ENCODE data around the gene SEC61A2.
"Not testable (repeated sequence)": the region's sequence is repeated elsewhere in the genome, so short reads cannot be mapped to it uniquely, and the experiment has no call there.

- not testable (repeated sequence) for TF ChIP-seq ATF3 (IDR thresholded peaks at IDR 0.05; ENCODE audit: insufficient read depth, low read depth, low read length); EGR1 (IDR thresholded peaks at IDR 0.05; ENCODE audit: borderline replicate concordance, low read depth, low read length); POLR2AphosphoS5 (IDR thresholded peaks at IDR 0.05; ENCODE audit: low read depth, low read length); CTCF (IDR thresholded peaks at IDR 0.05; ENCODE audit: control extremely low read depth in 1 of 3, insufficient read depth in 1 of 3, low read depth in 1 of 3, low read length in 3 of 3); POLR2A (IDR thresholded peaks at IDR 0.05; ENCODE audit: control extremely low read depth in 1 of 2, low read depth in 2 of 2, low read length in 2 of 2); MAX (IDR thresholded peaks at IDR 0.05)
Observed at GRCh38 chr10:12171512-12171911, 42.0 kb downstream of the SEC61A2 start.

Measured in H1 (cell line).